Transverse colon (tissue), 4 donors: Measurements from ENCODE around the gene ATP6AP2.

ENCODE experiments used
- EP300 ChIP-seq: sonication (generic); formaldehyde crosslinking; IDR thresholded peaks from one replicate; pipeline ENCODE4 v1.6.1; 2017; ENCODE audit warnings: antibody characterized with exemption, low read depth
- POLR2AphosphoS5 ChIP-seq, 3 donors: sonication (generic); formaldehyde crosslinking; IDR thresholded peaks; one replicate each; pipeline ENCODE4 v1.6.1; 2016; ENCODE audit warnings: antibody characterized with exemption in 3 of 3
- TF ChIP-seq, protein P1 (sequence below), 5 experiments: fragments of 200-600 bp in 3 of 5; fragments of 450-650 bp in 2 of 5; sonication (generic) in 3 of 5; IDR thresholded peaks; 1 replicate in 2 of 5; 2 replicates in 3 of 5; pipeline ENCODE4 v1.5.1; 2016 to 2017; ENCODE audit warnings: antibody characterized with exemption in 5 of 5, inconsistent platforms in 3 of 5, mild to moderate bottlenecking in 2 of 5, moderate library complexity in 1 of 5

DNA sequence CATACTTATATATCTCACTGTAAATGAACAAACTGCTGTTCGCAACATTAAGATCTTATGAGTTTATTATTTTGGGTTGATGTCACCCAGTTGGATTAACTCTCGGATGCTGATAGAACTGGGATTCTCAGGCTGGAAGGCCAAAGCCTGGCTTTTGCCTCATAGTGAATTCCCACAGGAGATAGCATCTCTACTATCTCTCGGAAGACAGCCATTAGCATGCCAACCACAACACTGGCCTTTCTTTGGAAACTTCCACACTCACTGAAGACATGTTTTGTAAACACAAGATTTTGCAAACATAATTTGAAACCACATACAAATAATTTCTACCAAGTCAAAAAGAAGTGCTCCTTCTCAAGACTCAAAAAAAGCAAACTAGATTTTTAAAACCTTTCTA is 4.5 kb upstream of the ATP6AP2 start:
- TF ChIP-seq, protein P1, sequence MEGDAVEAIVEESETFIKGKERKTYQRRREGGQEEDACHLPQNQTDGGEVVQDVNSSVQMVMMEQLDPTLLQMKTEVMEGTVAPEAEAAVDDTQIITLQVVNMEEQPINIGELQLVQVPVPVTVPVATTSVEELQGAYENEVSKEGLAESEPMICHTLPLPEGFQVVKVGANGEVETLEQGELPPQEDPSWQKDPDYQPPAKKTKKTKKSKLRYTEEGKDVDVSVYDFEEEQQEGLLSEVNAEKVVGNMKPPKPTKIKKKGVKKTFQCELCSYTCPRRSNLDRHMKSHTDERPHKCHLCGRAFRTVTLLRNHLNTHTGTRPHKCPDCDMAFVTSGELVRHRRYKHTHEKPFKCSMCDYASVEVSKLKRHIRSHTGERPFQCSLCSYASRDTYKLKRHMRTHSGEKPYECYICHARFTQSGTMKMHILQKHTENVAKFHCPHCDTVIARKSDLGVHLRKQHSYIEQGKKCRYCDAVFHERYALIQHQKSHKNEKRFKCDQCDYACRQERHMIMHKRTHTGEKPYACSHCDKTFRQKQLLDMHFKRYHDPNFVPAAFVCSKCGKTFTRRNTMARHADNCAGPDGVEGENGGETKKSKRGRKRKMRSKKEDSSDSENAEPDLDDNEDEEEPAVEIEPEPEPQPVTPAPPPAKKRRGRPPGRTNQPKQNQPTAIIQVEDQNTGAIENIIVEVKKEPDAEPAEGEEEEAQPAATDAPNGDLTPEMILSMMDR (IDR thresholded peaks at IDR 0.05) = no peak
- no peak for TF ChIP-seq EP300
- no peak for TF ChIP-seq POLR2AphosphoS5 (IDR thresholded peaks at IDR 0.05)
